HG03066 (cell line): Measurements from ENCODE around the gene TCERG1L.

Source experiments
- ATAC-seq: cut with Tn5 transposase; IDR thresholded peaks from one replicate; pipeline ENCODE4 v1.9.1; 2021; ENCODE audit warnings: low read depth; ENCODE audit not compliant: unreplicated experiment

TCERG1L gene

GRCh38 chr10:131078131-131078881 lies 233.2 kb downstream of the TCERG1L start:
- ATAC-seq = no peak

GRCh38 chr10:131077724-131078123 lies 233.8 kb downstream of the TCERG1L start:
- no peak for ATAC-seq

- no peak for ATAC-seq
Observed at GRCh38 chr10:131077031-131077430, 234.5 kb downstream of the TCERG1L start.

GRCh38 chr10:131076356-131076755 lies 235.2 kb downstream of the TCERG1L start:
- no peak for ATAC-seq

DNA sequence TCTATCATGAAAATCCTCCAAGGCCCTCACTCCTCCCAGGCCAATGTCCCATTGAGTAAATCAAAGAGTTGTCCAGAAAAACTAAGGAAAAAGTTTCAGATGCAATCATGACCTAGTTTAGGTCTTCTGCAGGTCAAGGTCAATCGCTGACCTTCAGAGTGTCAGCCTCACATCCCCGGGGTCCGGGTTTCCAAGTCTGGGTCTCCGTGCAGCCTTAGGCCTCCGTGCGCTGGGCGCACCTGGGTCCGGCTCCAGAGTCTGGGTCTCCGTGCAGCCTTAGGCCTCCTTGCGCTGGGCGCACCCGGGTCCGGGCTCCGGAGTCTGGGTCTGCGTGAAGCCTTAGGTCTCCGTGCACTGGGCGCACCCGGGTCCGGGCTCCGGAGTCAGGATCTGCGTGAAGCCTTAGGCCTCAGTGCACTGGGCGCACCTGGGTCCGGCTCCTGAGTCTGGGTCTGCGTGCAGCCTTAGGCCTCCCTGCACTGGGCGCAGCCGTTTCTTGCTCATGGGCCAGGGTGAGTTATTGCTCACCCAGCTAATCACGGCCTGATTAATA lies 236.2 kb downstream of the TCERG1L start:
- ATAC-seq = no peak

- no peak for ATAC-seq
Observed at GRCh38 chr10:131074682-131075081, 236.8 kb downstream of the TCERG1L start.

- no peak for ATAC-seq
Observed at GRCh38 chr10:131073469-131074035, 238.0 kb downstream of the TCERG1L start.

- no peak for ATAC-seq
Observed at GRCh38 chr10:131072651-131073468, 238.7 kb downstream of the TCERG1L start.

DNA sequence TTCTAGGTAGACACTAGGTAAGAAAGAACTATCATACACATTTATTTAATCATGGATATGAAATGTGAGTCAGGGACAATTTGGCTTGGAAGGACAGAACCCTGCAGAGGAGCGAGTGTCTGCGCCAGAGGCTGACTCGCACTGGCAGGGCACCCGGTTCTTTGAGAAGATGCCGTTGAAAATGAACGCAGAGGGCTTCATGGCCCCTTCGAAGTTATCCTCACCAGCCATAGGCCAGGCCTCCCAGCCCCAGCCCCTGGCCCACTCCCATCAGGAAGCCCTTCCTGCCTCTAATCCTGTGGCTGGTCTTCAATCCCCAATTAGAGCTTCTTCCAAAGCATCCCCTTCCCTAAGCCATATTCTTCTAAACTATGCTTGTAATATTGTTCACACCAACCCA lies 239.8 kb downstream of the TCERG1L start:
- ATAC-seq = no peak

DNA sequence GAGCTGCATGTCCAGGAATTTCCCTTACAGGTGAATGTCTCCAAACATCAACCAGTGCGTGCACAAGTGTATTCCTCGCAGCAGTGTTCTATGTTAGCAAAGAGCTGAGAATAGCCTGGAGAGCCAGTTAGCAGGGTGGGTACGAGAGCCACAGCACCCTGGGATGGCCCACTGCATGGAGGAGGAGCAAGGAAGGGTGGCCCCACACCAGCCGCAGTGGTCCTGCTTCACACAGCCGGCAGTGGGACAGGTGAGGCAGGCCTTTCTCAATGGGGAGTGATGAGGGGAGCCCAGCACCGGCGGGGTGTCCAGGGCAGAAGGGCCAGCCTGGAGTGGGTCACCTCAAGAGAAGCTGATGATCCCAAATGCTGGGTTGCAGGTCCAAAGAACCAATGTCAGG lies 240.7 kb downstream of the TCERG1L start:
- ATAC-seq = no peak

- ATAC-seq = no peak
Observed at GRCh38 chr10:131068760-131069159, 242.8 kb downstream of the TCERG1L start.

DNA sequence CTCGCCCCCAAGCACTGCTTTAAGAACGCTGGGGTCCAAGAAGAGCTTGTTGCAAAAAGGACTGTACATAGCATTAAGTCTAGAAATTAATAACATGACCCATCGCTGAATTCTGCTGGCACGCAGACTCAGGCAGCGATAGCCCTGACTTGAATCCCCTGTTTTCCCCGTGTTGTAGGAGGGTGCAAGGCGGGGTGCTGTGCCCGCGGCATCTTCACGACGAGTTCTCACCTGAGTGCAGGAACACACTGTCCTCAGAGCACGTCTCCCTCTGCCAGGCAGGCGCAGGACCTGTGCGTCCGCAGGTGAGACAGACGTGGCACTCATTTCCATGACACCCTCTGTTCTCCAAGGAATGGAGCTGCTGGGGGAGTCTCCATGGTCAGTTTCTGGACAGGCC lies 243.2 kb downstream of the TCERG1L start:
- no peak for ATAC-seq

GRCh38 chr10:131067690-131068089 lies 243.8 kb downstream of the TCERG1L start:
- ATAC-seq = no peak

DNA sequence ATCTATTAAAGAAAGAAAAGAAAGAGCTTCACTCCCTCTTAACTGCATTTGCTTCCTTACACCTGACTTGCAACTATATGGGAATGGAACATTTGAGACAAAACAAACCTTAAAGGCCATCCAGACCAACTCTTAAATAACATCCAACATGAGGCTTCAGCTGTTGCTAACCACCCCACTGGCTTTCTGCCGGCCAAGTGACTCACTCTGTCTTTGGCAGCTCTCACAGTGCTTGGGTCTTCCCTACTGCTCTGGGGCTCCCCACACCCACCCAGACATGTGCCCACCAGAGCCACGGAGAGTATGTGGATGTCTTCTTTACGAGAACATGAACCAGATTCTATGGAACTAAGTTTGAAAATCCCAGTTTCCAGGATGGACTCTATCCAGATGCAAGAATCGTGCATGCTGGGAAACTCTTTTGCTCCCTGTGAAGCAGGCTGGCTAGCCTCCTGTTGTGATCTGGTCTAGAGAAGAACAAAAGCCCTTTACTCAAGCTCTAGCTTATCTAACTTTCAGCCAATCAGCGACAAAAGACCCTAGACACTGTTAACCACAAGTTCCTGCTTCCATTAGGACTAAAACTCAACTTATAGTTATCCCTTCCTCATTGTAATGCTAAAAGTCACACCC lies 245.7 kb downstream of the TCERG1L start:
- no peak for ATAC-seq

GRCh38 chr10:131063311-131063710 lies 248.2 kb downstream of the TCERG1L start:
- ATAC-seq = no peak

DNA sequence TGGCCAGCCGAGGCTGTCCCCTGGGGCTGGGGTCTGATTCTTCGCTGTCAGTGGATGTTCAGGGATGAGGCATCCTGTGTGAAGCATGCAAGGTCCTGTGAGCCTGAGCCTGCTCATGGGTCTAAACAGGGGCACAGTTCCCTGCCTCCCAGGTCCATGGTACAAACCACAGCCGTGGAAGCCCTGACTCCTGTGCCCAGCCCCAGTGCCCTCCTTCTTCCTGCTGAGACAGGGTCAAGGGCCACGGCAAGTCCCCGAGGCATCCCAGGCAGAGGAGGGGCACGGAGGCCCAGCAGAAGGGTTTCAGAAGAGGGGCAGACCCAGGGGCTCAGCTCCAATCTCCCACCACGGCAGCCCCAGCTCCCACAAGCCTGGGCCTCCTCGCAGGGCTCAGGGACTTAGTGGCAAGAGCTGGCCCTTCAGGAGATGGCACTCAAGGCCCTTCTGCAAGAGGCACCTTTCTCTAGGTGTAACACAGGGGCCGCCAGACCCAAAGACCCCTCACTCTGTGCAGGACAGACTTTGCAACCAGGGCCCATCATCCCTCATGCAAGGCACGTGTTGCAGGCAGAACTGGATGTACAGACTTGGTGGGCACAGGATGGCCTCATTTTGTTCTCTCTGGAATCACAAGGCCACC lies 248.8 kb downstream of the TCERG1L start:
- no peak for ATAC-seq

- ATAC-seq = no peak
Observed at GRCh38 chr10:131061216-131061615, 250.3 kb downstream of the TCERG1L start.

GRCh38 chr10:131059881-131060280 lies 251.6 kb downstream of the TCERG1L start:
- ATAC-seq = no peak

DNA sequence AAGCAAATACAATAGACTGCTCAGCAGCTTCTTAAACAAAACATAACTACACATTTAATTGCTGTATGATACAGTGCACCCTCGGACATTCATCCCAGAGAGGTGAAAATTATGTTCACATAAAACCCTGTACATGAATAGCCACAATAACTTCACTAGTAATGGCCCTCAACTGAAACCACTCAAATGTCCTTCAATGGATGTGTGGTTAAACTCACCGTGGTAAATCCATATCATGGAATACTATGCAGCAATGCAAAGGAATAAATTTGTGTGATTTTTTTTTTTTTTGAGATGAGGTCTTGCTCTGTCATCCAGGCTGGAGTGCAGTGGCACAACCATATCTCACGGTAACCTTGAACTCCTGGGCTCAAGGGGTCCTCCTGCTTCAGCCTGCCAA lies 252.7 kb downstream of the TCERG1L start:
- ATAC-seq = no peak

DNA sequence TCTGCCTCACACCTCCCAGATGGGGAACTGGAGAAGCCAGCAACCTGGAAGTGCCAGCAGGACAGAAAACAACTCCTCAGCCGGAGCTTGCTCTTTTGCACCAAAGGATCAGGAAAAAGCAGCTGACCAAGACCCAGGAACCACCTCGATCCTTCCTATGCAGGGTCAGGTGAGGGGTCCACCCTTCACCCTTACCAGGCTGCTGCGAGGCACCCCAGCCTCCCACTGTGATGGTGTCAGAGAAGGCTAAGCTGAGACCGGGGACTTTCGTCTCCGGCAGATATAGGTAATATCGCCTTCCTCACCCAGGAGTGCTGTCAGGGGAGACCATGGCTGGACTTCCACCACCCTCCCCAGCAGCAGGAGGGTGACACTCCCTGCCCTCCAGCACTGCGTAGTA lies 254.7 kb downstream of the TCERG1L start:
- ATAC-seq = no peak
